ENCODE measurements around the gene ITGAV.

Gene ITGAV

DNA sequence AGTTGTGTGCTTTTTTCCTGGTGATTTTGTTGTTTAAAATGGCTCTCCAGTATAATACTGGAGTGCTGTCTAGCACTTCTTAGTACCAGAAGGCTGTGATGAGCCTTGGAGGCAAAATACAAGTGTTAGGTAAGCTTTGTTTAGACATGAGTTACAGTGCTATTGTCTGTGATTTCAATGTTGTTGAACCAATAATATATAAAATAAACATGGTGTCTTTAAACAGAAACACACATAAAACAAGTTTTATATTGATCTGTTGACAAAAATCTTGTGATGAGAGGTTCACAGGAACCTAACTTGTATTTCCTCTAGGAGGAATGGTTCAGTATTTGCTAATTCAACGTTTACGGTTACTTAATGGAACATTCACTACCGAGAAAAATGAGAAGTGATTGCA lies 99.0 kb downstream of the ITGAV start:
- no peak overlapping the region for H3K4me3 ChIP-seq (ENCODE audit: insufficient read depth, low read depth, low read length, poor library complexity, severe bottlenecking)
- no peak overlapping the region for H3K27ac ChIP-seq (ENCODE audit: insufficient read depth, low read length, poor library complexity, severe bottlenecking)
- DNase-seq = no peak
- H3K27me3 ChIP-seq (replicated peaks; ENCODE audit: control insufficient read depth, insufficient read depth, low read length, poor library complexity, severe bottlenecking) = no peaks in the 10 kb centered on the region
- peaks cover 4% of the 10 kb centered on the region for H3K4me1 ChIP-seq (ENCODE audit: control insufficient read depth, insufficient read depth, low read length, poor library complexity, severe bottlenecking)
- peaks cover 3% of the 10 kb centered on the region for H3K9me3 ChIP-seq (ENCODE audit: control insufficient read depth, low read length)
- H3K36me3 ChIP-seq (ENCODE audit: control insufficient read depth, insufficient read depth, low read length) = no peaks in the 10 kb centered on the region

DNA sequence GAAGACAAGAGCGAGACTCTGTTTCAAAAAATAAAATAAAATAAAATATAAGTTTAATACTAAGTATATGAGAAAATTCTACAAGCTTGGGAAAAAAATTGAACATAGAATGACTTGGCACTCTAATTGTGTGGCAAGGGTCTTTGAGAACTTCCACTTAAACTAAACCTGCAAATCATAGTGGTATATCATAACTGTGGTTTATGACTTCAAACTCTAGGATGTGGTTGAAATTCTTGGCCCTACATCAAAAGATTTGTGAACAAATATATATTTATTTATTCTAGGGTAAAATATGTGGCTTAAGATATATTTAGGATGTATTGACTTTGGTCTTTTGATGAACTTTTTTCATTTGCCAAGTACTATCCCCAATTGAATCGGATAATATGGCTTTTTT lies 100.9 kb downstream of the ITGAV start:
- DNase-seq = no peak
- H3K4me3 ChIP-seq (ENCODE audit: insufficient read depth, low read depth, low read length, poor library complexity, severe bottlenecking) = no peak overlapping the region

DNA sequence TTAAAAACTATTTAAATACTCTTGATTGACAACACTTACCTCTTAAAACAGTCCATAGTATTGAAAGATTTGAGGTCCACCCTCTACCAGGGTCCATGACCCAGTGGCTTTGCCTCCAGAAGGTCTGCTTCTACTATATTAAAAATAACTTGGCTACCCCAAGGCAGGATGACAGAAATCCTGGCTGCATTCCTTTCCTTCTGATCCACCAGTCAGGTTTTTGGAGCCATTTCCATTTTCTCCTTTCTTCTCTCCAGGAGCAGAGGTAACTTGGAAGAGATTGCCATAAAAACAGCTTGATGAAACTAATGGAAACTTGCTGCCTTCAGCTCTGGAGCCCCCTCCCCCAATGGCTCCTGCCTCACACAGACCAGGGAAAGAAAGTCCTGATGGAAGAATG lies 101.4 kb downstream of the ITGAV start:
- no peak for DNase-seq
- peaks cover 4% of the 10 kb centered on the region for H3K4me1 ChIP-seq (ENCODE audit: control insufficient read depth, insufficient read depth, low read length, poor library complexity, severe bottlenecking)
- no peaks in the 10 kb centered on the region for H3K36me3 ChIP-seq (ENCODE audit: control insufficient read depth, insufficient read depth, low read length)
- H3K27ac ChIP-seq (ENCODE audit: insufficient read depth, low read length, poor library complexity, severe bottlenecking) = no peak overlapping the region
- peaks cover 3% of the 10 kb centered on the region for H3K9me3 ChIP-seq (ENCODE audit: control insufficient read depth, low read length)
- H3K4me3 ChIP-seq (ENCODE audit: insufficient read depth, low read depth, low read length, poor library complexity, severe bottlenecking) = no peak overlapping the region
- peaks cover 8% of the 10 kb centered on the region for H3K27me3 ChIP-seq (replicated peaks; ENCODE audit: control insufficient read depth, insufficient read depth, low read length, poor library complexity, severe bottlenecking)

More for the DNA sequence above, 100.9 kb downstream of the ITGAV start:
- peaks cover 8% of the 10 kb centered on the region for H3K27me3 ChIP-seq (replicated peaks; ENCODE audit: control insufficient read depth, insufficient read depth, low read length, poor library complexity, severe bottlenecking)
- H3K36me3 ChIP-seq (ENCODE audit: control insufficient read depth, insufficient read depth, low read length) = no peaks in the 10 kb centered on the region
- H3K4me1 ChIP-seq (ENCODE audit: control insufficient read depth, insufficient read depth, low read length, poor library complexity, severe bottlenecking) = peaks cover 4% of the 10 kb centered on the region
- H3K9me3 ChIP-seq (ENCODE audit: control insufficient read depth, low read length) = peaks cover 3% of the 10 kb centered on the region
- H3K27ac ChIP-seq (ENCODE audit: insufficient read depth, low read length, poor library complexity, severe bottlenecking) = no peak overlapping the region

DNA sequence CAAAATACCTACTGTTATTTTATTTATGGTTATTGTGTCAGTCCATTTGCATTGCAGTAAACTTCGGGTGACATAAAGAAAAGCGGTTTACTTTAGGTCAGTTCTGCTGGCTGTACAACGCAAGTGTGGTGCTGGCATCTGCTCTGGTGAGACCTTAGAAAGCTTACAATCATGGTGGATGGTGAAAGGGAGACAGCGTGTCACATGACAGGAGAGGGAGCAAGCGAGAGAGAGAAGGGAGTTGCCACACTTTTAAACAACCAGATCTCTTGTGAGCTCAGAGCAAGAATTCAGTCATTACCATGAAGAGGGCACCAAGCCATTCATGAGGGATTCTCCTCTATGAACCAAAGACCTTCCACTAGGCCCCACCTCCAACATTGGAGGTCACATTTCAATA lies 102.0 kb downstream of the ITGAV start:
- no peak for DNase-seq
- H3K4me3 ChIP-seq (ENCODE audit: insufficient read depth, low read depth, low read length, poor library complexity, severe bottlenecking) = no peak overlapping the region
- peaks cover 4% of the 10 kb centered on the region for H3K4me1 ChIP-seq (ENCODE audit: control insufficient read depth, insufficient read depth, low read length, poor library complexity, severe bottlenecking)

DNA sequence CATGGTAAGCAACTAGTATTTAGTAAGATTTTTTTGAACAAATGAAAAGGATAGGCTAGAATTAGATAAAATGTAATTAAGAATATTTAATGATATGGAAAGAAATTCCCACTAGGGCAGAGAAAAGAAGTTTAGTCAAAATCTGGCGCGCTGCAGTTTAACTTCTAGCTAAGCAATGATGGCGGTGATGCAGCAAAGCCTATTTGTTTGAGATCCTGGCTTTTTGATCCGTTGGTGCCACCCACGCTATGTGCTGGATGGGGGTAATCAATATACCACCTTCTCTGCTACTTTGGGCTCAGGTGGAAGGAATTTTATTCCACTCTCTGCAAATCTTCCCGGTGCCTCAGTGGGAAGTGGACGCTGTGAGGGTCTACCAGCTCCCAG lies 103.6 kb downstream of the ITGAV start:
- Histone ChIP-seq H3K36me3 (ENCODE audit: control insufficient read depth, insufficient read depth, low read length) (no peaks in the 10 kb centered on the region), H3K4me3 (ENCODE audit: insufficient read depth, low read depth, low read length, poor library complexity, severe bottlenecking) (peak overlapping the region; percentile 61), H3K27ac (ENCODE audit: insufficient read depth, low read length, poor library complexity, severe bottlenecking) (no peak overlapping the region), H3K27me3 (replicated peaks; ENCODE audit: control insufficient read depth, insufficient read depth, low read length, poor library complexity, severe bottlenecking) (peaks cover 8% of the 10 kb centered on the region), H3K9me3 (ENCODE audit: control insufficient read depth, low read length) (no peaks in the 10 kb centered on the region), H3K4me1 (ENCODE audit: control insufficient read depth, insufficient read depth, low read length, poor library complexity, severe bottlenecking) (peaks cover 4% of the 10 kb centered on the region)
- DNase-seq = no peak

More for the DNA sequence above, 102.0 kb downstream of the ITGAV start:
- peaks cover 8% of the 10 kb centered on the region for H3K27me3 ChIP-seq (replicated peaks; ENCODE audit: control insufficient read depth, insufficient read depth, low read length, poor library complexity, severe bottlenecking)
- H3K27ac ChIP-seq (ENCODE audit: insufficient read depth, low read length, poor library complexity, severe bottlenecking) = no peak overlapping the region
- no peaks in the 10 kb centered on the region for H3K36me3 ChIP-seq (ENCODE audit: control insufficient read depth, insufficient read depth, low read length)
- H3K9me3 ChIP-seq (ENCODE audit: control insufficient read depth, low read length) = peaks cover 3% of the 10 kb centered on the region

DNA sequence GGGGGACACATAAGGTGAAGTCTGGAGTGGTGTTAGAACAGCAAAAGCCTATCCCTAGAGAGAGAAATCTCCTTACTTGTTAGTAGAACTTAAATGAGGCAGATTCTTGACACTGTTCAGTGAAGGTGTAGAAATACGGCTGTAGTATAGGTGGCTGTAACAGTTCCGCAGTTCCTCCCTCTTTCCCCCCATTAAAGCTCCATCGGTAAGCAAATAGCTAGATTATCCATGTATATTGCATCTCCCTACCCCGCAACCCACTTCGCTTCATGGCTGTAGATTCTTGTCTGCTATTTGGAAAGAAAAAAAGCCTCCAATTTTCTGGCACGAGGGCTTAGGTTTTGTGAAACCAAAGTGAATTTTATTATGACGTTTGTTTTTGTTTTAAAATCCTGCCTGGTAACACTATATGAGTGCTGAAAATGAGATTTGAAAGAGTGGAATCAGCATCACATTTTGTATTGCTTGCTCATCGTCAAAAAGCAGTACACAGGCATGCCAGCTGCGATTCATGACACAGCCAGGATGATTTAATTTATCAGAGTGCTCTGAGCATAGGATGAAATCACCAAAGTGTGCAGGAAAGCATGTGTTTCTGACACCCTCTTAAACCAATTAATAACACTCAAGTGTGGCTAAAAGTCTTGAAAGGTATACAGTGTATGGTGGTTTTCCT lies 105.4 kb downstream of the ITGAV start:
- no peak overlapping the region for H3K27ac ChIP-seq (ENCODE audit: insufficient read depth, low read length, poor library complexity, severe bottlenecking)
- H3K4me1 ChIP-seq (ENCODE audit: control insufficient read depth, insufficient read depth, low read length, poor library complexity, severe bottlenecking) = peaks cover 4% of the 10 kb centered on the region
- no peaks in the 10 kb centered on the region for H3K9me3 ChIP-seq (ENCODE audit: control insufficient read depth, low read length)
- H3K36me3 ChIP-seq (ENCODE audit: control insufficient read depth, insufficient read depth, low read length) = no peaks in the 10 kb centered on the region
- DNase-seq = no peak
- no peak overlapping the region for H3K4me3 ChIP-seq (ENCODE audit: insufficient read depth, low read depth, low read length, poor library complexity, severe bottlenecking)
- peaks cover 8% of the 10 kb centered on the region for H3K27me3 ChIP-seq (replicated peaks; ENCODE audit: control insufficient read depth, insufficient read depth, low read length, poor library complexity, severe bottlenecking)

DNA sequence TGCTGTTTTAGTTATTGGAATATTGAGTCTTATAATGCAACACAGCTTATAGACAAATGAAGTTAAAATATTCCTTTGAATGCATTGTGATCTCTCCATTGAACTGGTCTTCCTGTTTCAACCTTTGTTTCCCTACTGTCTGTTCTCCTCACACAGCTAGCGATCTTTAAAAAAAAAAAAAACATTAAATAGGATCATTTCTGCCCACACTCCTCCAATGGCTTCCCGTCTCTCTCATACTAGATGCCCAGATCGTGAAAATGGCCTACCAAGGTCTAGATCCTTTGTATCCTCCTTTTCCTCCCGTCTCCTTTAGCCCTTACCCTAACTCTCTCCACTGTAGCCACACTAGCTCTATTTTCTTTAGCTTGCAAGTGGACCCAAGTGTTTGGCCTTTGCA lies 106.4 kb downstream of the ITGAV start:
- H3K27me3 ChIP-seq (replicated peaks; ENCODE audit: control insufficient read depth, insufficient read depth, low read length, poor library complexity, severe bottlenecking) = peaks cover 8% of the 10 kb centered on the region
- no peak overlapping the region for H3K27ac ChIP-seq (ENCODE audit: insufficient read depth, low read length, poor library complexity, severe bottlenecking)
- H3K9me3 ChIP-seq (ENCODE audit: control insufficient read depth, low read length) = no peaks in the 10 kb centered on the region
- peaks cover 4% of the 10 kb centered on the region for H3K4me1 ChIP-seq (ENCODE audit: control insufficient read depth, insufficient read depth, low read length, poor library complexity, severe bottlenecking)
- no peak overlapping the region for H3K4me3 ChIP-seq (ENCODE audit: insufficient read depth, low read depth, low read length, poor library complexity, severe bottlenecking)
- no peak for DNase-seq
- no peaks in the 10 kb centered on the region for H3K36me3 ChIP-seq (ENCODE audit: control insufficient read depth, insufficient read depth, low read length)

DNA sequence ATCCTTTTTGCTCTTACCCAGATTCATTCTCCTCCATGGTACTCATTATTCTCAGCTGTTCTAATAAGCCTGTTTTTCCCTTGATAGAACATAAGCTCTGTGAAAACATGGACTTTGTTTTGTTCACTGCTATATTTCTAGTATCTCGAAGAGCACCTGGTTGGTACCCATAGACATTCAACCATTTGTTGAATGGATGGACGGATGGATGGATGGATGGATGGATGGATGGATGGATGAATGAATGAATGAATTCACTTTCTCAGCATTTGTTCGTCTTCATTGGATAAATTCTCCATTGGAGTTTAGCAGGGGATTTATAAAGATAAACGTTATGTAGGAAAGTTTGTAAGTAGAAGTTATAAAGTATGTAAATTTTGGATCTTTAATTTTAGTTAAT lies 106.9 kb downstream of the ITGAV start:
- Histone ChIP-seq H3K27ac (ENCODE audit: insufficient read depth, low read length, poor library complexity, severe bottlenecking) (no peak overlapping the region), H3K36me3 (ENCODE audit: control insufficient read depth, insufficient read depth, low read length) (no peaks in the 10 kb centered on the region), H3K4me3 (ENCODE audit: insufficient read depth, low read depth, low read length, poor library complexity, severe bottlenecking) (no peak overlapping the region), H3K9me3 (ENCODE audit: control insufficient read depth, low read length) (no peaks in the 10 kb centered on the region), H3K27me3 (replicated peaks; ENCODE audit: control insufficient read depth, insufficient read depth, low read length, poor library complexity, severe bottlenecking) (peaks cover 8% of the 10 kb centered on the region), H3K4me1 (ENCODE audit: control insufficient read depth, insufficient read depth, low read length, poor library complexity, severe bottlenecking) (peaks cover 4% of the 10 kb centered on the region)
- no peak for DNase-seq

DNA sequence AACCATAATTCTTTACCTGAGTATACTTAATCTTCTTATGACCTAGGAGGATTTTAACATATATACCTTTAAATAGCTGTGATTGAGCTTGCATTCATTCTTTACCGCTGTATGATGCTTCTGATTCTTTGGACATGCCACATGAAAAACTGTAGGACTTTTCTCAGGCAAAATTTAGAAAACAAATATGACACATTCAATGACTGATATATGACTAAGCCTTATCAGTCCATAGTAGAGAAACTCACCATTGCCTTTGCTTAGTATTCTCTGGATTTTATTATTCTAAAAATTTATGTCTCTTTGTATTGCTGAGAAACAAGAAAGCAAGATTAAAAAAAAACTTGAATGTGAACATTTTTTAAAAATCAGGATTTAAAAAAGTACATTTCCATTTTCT lies 107.7 kb downstream of the ITGAV start:
- Histone ChIP-seq H3K4me1 (ENCODE audit: control insufficient read depth, insufficient read depth, low read length, poor library complexity, severe bottlenecking) (peaks cover 4% of the 10 kb centered on the region), H3K27ac (ENCODE audit: insufficient read depth, low read length, poor library complexity, severe bottlenecking) (no peak overlapping the region), H3K36me3 (ENCODE audit: control insufficient read depth, insufficient read depth, low read length) (no peaks in the 10 kb centered on the region), H3K9me3 (ENCODE audit: control insufficient read depth, low read length) (no peaks in the 10 kb centered on the region), H3K27me3 (replicated peaks; ENCODE audit: control insufficient read depth, insufficient read depth, low read length, poor library complexity, severe bottlenecking) (peaks cover 8% of the 10 kb centered on the region), H3K4me3 (ENCODE audit: insufficient read depth, low read depth, low read length, poor library complexity, severe bottlenecking) (no peak overlapping the region)
- no peak for DNase-seq

DNA sequence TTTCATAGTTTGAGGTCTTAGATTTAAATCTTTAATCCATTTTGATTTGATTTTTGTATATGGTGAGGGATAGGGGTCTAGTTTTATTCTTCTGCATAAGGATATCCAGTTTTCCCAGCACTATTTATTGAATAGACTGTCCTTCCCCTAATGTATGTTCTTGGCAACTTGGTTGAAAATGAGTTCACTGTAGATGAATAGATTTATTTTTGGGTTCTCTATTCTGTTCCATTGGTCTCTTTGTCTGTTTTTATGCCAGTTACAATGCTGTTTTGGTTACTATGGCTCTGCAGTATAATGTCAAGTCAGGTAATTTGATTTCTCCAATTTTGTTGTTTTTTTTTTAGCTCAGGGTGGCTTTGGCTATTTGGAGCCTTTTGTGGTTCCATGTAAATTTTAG lies 109.9 kb downstream of the ITGAV start:
- Histone ChIP-seq H3K27ac (ENCODE audit: insufficient read depth, low read length, poor library complexity, severe bottlenecking) (no peak overlapping the region), H3K27me3 (replicated peaks; ENCODE audit: control insufficient read depth, insufficient read depth, low read length, poor library complexity, severe bottlenecking) (peaks cover 2% of the 10 kb centered on the region), H3K4me1 (ENCODE audit: control insufficient read depth, insufficient read depth, low read length, poor library complexity, severe bottlenecking) (no peaks in the 10 kb centered on the region), H3K36me3 (ENCODE audit: control insufficient read depth, insufficient read depth, low read length) (no peaks in the 10 kb centered on the region), H3K9me3 (ENCODE audit: control insufficient read depth, low read length) (no peaks in the 10 kb centered on the region), H3K4me3 (ENCODE audit: insufficient read depth, low read depth, low read length, poor library complexity, severe bottlenecking) (no peak overlapping the region)
- no peak for DNase-seq

Data from effector memory CD4-positive, alpha-beta T cell (primary cell).